Stimulated activated CD4-positive, alpha-beta T cell treated with anti-CD3 and anti-CD28 coated beads, Interleukin-12 subunit alpha, Interleukin-12 subunit beta, amount 100 ng/mL, for 48 hours (primary cell): ENCODE measurements around the gene SLC22A23.

ENCODE experiments used
- DNase-seq, 3 donors: peaks; one replicate each; pipeline ENCODE4 v3.0.0-alpha.2; 2020; ENCODE audit warnings: low read depth in 2 of 3, low spot score in 1 of 3

SLC22A23 gene

DNA sequence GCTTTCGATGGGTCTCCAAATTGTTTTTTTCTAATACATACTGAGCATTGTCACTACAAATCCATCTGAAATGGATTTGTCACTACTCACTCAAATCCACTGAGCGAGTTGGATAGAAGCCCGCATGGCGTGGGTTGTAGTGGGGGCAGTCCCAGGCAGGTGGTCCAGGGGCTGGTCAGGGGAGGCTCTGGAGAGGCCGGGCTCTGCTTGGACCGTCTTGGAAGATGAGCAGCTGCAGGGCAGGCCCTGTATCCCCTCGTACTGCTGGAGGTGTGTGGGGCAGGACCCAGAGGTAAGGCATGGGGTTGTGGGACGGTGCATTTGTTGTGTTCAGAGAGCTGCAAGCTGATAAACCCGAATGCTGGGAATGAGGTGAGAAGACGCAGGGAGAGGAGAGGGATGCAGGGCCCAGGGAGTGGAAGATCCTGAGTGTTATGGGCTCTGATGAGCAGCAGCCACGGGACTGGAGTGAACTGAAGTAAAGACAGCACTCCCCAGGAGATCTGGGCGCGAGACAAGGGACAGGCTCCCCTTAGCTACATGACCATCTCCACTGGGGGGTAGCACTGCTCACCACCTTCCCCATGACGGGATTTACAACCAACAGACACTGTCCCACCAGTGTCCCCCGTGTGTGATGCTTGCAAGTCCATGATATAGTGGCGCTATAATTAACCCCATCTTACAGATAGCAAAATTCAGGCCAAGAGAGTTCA is 152.2 kb downstream of the SLC22A23 start:
- no peak for DNase-seq

DNA sequence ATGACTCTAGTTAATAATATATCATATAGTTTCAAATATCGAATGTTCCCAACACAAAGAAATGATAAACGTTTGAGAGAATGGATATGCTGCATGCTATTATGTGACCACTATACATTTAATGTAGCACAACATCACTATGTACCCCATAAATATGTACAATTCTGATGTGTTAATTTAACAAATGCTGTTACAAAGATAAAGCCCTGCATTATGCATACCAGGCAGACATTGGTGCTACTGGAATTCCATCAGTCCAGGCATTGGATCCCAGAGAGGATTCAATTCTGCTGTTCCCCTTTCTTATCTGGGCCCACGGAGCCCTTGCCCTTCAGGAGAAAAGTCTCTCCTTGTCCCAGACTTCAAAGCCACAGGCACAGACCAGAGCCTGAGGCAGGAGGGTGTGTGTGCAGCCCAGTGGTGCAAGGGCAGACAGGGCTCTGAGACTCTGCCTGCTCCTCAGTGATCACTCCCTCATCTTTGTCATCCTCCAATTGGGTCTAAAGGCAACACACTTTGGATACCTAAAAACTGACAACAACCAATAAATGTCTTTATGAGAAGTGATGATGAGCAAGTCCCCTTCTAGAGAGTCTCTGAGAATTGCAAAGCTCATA is 152.9 kb downstream of the SLC22A23 start:
- no peak for DNase-seq

DNA sequence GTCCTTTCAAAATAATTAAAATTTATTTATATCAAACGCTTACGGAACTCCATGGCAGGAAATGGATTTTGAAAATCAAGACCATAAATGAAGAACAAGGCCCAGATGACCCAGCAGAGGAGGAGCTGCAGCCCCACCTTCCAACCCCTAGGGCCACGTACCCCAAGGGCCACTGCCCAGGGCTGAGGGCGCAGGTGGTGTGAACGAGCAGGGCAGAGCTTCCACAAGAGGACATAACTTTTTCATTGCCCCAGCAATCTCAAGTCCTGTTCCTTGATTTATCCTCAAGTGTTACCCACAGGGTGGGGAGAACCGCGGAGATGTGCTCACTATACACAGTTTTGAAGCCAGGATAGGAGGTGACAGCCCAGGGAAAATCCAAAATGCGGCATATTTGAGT is 155.3 kb downstream of the SLC22A23 start:
- no peak for DNase-seq

DNA sequence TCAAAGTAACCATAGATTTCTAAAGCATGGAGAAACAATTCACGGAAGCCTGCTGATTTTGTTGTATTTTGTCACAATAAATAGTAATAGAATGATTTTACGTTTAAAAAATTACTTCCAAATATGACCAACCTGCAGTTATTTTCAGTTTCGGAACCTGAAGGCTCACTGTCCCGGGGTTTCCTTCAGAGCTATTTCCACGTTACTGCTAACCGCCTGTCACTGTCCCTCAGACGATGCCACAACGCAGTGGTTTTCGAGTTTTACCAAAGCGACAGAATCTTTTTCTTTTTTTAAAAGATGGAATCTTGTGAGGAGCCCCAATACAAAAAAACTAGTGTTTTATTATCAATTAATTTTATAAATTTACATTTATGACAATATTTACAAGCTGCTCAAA is 157.6 kb downstream of the SLC22A23 start:
- no peak for DNase-seq

DNA sequence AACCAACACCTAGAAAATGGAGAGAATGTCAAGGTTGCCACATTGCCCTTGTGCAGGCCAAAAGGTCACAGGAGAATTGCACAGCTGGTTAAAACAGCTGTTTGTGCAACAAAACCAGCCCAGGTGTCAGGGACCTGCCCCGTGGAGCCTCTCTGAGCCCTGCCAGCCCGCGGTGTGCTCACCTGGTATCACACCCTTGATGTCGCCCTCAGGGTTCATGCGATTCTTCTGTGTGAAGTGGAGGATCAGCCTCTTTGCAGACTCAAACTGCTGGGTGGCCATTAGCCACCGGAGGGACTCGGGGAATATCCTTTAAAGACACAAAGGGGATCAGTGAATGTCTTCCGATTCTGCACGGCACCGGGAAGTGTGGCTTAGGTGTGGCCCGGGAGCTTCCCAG is 158.9 kb downstream of the SLC22A23 start:
- DNase-seq = no peak

DNA sequence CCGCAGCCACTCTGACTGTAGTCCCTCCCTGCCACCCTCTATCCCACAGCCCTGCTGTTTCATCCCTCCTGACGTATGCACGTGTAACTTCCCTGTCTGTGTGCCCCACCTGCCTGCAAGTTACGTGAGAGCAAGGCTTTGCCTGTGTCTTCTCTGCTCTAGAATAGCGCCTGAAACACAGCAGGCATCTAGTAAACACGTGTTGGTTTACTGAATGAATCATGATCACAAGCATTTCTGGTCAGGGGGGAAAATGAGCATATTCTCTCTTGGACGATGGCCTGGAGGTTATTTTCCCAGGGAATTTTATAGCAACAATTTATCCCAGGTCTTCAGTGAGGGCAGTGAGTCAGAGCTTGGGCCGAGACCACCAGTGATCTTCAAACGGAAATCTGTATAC is 159.8 kb downstream of the SLC22A23 start:
- no peak for DNase-seq

DNA sequence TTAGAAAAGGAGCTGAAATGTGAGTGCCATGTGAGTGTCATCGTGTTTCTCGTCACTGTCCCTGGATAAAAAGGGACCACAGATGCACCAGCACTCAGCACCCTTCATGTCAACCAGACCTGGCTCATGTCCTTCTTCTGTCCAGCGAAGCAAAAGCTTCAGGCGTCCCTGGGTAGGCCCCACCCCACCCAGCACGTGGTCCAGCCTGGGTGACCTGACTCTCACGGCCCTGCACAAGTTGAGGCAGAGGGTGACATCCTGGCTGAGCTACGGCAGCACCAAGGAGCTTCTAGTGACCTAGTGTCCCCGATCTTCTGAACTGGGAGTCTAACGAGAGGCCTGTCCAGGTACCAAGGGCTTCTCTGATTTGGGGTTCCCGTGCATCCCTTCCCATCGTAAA is 160.3 kb downstream of the SLC22A23 start:
- DNase-seq = no peak

DNA sequence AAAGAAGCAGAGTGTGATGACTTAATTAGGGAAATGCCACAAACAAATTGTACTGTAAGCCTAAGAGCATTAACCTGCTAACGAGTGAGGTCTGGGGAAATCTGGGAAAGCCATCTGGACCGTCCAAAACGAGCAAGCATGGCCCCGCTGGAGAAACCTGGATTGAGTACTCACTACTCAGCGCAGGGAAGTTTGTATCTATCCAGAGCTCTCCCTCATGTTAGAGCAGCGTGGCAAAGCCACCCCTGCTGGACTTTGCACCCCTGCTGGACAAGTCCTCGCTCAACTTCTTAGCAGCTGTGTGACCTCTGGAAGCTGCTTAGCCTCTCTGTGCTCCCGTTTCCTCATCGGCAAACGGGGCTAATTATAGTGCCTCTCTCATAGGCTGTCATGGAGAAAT is 160.8 kb downstream of the SLC22A23 start:
- DNase-seq = no peak

DNA sequence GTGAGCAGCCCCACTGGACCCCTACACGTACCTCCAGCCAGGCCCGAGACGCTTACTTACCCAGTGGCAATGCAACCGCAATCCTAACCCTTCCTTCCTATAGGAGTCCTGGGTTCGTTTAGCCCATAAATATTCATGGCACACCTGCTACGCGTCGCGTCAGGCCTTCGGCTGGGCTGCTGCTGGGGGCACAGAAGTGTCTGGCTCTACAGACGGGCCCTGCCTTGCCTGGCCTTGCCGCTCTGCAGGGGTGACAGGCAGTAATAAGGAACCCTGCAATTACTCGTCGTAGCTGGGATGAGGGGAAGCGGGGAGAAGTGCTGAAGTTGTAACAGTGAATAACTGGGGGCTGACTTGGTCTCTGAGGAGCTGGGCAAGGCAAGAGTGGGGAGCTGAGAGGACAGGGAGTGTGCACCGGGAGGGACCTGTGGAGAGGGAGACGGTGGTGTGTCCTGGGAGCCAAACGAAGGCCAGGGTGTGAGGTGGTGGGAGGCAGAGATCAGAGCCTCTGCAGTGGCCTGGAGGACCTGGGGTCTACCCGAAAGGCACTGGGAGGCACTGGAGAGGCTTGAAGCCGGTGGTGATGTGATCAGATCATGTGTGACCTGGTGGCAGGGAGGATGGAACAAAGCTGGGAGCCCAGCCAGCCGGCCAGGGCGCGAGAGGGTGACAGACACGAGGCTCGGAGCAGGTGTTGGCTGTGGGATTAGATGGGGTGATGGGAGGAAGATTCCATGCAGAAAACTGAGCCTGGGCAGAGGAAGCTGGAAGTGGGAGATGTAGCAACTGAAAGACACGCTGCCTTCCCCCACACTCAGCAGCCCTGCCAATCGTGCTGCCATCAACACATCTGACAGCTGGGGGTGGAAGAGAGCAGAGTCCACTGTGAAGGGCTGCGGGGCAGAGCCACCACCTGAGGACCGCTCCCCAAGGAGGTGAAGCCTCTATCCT is 161.7 kb downstream of the SLC22A23 start:
- DNase-seq = no peak

DNA sequence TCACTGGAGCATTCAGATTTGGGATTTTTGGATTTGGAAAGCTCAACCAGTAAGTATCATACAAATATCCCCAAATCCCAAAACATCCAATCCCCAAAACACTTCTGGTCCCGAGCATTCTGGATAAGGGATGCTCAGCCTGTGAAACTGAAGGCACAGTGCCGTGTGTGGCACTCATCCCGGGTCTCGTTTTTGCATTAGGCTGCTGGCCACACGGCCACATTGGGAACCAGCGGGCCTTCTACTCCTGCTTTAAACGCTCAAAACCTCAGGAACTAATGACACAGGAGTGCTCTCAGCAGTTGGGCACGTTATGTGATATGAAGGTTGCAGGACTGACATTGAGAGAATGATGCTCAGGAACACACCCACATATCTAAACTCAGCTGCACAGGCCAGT is 162.5 kb downstream of the SLC22A23 start:
- DNase-seq = no peak

DNA sequence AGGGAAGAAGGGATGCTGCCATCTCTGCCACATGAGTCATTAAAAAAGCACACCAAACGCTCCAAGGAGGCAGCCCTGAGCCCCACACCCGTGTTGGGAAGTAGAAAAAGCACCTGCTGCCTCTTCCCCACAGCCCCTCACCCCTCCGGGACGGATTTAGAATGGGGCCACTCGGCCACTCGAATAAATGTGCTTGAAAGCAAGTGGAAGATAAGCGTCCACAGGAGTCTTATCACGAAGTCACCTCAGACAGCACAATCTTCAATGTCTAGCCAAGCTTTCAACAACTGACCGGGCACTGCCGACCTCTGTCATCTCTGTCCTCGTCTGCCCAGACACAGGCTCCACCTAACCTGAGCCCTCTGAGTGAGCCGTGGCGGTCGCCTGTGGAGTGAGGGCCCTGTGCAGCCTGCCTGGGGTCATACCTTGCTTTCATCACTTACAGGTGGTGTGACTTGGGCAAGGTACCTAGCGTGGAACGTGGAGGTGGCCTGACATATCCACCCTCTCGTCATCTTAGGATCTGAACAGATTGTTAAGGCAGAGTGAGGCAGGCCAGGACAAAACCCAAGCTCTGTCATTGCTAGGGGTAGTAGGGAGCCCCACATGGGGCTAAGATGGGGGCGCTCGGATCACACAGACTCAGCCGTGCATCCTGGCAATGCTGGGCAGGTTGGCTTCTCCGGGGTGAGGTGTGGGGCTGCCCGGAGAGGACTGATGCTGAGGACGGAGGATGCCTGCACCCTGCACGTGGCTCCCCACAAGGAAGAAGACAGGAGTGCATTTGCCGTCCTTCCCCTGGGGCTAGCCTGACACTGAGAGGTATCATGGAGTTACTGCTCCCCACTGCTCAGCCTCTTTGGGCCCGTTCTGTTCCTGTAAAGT is 163.3 kb downstream of the SLC22A23 start:
- no peak for DNase-seq

DNA sequence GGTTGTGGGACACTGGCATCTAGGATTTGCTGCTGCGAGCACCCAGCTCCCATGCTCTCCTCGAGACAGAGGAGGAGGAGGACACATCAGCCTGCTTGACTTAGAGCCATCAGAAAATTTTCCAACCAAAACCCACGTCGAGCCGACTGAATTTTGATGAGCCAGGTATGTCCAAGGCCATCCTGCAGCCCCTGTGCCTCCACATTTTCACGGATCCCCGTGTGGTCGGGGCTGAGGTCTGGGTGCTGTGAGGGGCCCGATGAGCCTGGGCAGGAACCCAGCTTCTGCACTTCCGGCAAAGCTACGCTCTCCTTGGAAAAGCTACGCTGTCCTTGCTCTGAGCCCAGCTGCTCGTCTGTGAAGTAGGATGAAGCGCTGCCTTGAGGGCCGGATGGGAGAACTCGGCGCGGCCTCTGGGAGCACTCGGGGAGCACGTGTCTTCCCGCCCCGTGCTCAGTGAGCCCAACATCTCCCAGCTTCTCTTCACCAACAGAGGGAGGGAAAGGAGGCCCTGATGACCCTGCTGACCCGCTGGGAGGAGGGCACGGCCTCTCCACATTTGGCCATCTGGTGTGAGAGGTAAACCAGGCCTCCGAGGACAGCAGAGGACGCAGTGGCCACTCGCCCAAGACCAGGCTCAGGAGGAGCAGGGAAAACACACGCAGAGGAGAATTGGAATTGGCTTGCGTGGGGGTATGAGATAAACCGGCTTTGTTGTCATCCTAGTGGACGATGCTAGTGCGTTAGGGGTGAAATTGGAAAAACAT is 164.2 kb downstream of the SLC22A23 start:
- no peak for DNase-seq

DNA sequence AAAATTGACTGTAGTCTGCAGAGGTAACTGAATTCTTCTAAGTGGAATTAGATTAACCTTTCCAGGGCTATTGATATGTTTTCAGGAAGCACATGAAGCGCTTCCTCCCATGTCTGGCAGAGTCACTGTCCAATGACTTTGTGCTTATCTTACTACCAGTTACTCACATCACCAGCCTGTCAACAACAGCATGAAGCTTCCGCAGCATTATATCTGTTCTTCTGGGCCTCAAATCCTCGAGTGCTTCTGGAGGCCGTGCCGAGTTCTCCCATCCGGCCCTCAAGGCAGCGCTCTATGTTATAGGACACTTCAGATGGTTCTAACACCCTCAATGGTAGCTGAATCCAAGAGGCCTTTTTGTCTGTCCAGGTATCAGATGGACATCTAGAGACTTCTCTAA is 164.9 kb downstream of the SLC22A23 start:
- DNase-seq = no peak

DNA sequence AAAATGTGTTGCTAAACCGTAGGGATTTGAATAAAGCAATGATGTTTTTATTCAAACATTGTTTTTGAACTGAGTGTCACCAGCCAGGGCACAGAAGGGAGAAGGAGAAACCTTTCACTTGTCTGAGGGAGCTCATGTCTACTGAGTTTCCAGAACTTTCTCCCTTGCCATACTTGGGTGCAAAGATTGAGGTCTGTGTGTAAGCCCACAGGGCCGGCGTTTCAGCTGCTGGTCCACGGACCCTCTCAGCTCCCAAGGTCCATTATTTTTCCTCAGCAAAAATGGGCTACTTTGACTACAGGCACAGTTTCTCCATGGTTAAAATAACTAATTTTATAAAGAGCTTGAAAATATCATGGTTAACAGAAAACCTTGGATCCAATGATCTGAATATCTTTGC is 165.5 kb downstream of the SLC22A23 start:
- no peak for DNase-seq

DNA sequence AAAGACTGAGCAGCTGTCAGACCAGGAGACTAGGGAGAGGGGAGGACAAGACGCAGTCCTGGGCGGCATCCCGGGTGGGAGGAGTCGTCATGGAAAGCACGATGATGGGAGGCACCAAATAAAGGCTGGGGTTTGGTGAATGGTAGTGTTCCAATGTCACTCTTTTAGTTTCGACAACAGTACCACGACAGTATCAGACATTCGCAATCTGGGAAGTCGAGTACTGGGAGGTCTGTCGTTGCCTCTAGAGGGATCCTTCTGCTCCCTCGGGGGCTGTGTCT is 166.0 kb downstream of the SLC22A23 start:
- no peak for DNase-seq

DNA sequence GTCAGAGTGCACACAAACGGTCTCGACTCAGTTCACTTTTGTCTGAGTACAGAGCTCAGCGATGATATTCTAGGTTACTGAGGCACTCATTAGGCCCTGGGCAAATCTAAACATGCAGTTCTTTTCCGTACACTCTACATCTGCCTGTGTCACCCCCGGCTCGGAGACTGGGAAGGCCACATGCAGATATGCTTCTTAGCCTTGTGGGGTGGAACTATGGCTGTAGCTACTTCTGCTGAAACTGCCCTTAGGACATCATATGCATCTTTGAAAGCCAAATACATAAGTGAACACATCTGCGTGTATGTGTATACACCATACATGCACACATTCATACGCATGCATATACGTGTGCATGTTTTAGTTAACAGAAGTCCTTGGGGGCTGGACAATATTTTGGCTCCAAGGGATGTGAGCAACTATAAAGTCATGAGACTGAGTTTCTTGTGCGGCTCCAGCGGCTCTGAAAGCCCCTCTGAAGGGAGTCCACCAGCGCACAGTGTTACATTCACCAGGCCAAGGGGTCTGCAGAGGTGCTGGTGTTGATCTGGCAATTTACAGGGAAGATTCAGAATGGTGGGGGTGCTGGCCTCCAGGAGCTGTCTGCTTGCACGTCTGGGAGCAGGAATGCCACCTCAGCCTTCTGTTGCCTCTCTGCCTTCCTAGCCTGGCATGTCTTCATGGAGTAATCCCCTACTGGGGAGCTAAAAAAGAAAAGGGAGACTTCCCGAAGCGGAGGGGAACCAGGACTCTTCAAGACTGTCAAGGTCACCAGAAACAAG is 166.5 kb downstream of the SLC22A23 start:
- DNase-seq = no peak

DNA sequence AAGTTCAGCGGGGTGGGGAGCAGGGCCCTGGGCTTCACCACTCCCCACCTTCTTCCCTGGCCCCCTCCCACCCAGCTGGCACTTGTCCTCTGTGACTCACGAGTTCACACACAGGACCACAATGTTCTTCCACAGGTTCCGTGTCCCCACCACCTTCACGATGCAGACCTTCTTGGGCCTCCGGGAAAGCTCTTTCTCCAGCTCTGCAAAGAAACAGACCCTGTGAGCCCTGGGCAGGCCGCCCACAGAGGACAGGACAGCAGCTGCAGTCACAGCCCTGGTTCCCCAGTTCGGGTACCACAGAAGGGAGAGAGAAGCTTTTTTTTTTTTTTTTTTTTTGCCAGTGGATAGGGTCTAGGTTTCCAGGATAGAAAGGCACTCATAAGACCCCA is 167.2 kb downstream of the SLC22A23 start:
- DNase-seq = no peak

DNA sequence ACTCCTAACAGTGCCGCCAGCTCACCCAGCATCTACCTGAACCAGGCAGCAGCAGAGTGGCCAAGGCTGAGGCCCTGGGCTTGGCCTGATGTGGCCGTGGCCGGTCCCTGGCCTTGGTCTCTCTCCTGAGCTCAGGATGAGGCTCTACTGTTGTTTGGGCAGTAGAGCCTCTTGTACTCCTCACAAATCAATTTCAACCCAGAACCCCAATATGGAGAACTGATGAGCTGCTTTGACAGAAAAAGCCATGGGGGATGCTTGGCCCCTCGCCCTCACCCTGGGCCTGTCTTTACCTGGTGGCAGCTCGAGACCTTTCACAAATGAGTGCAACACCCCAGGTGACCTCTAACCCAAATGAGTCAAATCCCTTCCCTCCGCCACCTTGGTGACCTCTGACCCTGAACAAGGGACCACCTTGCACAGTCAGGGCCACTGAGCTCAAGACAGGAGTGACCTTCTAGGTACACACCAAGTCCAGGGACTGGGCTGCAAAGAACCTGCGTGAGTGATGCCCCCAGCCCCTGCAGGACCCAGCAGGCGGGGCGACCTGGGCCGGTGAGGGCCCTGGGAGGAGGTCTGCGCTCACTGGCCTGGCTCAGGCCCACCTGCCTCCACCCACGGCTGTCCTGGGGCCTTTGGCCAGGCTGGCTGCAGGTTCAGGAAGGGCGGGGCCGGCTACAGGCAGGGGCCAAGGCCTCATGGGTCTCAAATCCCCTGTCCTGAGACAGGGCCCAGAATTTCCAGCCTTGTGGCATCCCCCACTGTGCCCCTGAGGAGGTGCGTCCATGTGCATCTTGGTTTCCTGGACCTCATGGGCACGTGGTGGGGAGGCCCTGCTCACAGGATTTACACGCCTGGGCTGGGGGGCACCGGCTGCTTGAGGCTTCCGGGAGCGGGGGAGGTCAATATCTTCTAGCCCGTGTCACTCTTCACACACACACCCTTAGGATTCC is 167.9 kb downstream of the SLC22A23 start:
- no peak for DNase-seq
